Fibroblast of peridontal ligament (primary cell): ENCODE data around the gene SLC9A9.

ENCODE experiments used
- DNase-seq: peaks from one replicate; pipeline ENCODE4 v3.0.0-alpha.2; 2010; ENCODE audit errors: extremely low read depth

The SLC9A9 gene

DNA sequence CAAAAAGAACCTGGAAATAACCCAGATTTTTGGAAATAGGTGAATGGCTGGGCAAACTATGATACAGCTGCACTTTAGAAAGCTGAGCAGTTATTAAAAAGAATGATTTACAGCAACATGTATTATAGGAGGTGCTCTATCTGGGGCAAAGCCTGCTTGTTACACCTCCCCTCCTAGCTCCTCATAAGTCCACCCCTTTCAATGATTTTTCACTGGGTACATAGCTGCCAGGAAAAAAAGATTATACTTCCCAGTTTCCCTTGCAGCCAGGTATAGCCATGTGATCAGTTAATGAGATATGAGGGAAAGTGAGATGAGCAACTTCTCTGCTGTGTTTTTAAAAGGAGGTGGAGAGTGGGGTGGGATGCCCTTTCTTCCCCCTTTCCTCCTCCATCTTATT, 631.0 kb downstream of the SLC9A9 start:
- no peak for DNase-seq

- peak; percentile 67 for DNase-seq
Observed at GRCh38 chr3:143216709-143217182, 631.5 kb downstream of the SLC9A9 start.
